ENCODE data around the gene SPCS1.

SPCS1 gene

GRCh38 chr3:52733256-52733891 lies 27.5 kb downstream of the SPCS1 start:
- no peak for DNase-seq

DNA sequence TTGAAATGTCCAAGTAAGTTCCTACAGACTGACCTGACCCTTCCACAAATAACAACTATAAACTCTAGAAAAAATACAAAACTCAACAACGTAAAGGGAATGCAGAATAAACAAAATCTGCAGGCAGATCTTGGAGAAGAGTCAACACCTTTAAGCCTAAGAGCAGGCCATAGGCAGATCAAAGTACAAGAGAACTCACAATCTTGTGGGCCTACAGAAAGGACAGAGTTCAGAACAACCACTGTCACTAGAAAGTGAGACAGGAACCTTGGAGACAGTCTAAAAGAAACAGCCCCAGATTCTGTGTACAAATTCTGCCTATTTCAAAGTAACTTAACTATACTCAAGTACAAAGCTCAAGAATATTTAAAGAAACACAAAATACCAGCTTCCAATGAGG lies 33.8 kb downstream of the SPCS1 start:
- DNase-seq, result no peak

DNA sequence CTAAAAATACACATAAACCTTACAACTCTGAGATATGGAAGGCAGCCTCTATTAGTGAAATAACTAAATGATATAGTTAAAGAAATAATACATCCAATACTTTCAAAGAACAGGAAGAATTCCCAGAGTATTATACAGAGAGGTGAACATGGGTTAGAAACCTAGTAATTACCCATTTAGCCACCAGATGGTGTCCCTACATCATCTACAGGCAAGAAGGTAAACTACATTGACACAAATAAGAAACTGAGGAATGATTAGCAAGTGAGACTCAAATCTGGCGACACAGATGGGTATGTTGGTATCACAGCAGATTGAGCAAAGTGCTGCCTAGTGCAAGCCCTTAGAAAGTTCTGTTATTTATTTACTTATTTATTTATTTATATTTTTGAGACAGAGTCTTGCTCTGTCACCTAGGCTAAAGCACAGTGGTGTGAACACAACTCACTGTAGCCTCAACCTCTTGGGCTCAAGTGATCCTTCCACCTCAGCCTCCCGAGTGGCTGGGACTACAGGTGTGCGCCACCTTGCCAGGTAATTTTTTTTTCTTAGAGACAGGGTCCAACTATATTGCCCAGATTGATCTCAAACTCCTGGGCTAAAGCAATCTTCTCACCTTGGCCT lies 36.6 kb downstream of the SPCS1 start:
- DNase-seq, result no peak

DNA sequence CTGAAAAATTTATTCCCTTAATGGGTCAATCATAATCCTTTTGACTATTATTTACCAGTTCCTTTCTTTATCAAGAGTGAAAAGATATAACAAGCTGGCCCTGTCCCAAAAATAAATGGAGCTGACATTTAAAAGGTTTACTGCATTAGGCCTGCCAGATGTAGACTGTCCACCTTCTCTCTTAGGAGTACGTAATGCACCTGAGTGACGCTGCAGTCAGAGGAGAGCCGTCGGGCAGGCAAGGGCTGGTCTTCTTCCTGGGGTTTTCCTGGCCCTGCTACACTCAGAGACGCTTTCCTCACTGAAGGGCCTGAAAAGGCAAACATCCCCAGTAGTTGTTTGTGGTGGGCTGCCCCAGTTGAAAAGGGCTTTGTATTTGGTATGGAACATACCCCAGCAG lies 37.2 kb downstream of the SPCS1 start:
- no peak for DNase-seq

DNA sequence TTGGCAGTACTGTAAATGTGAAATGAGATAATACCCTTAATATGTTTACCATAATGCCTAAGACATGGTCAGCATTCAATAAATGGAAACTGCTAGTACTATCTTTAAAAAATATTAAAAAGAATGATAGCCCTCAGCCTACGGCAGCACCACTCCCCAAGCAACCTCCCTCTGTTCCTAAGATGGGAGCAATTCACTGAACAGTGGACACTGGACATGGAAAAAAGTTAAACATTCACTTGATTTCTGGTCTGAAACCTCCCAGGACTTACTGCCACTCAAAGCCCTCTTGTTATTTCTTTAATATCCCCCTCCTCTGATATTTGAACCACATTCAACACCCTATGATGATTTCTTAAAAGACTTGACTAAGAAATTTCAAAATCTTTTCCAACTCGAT lies 37.8 kb downstream of the SPCS1 start:
- no peak for DNase-seq

DNA sequence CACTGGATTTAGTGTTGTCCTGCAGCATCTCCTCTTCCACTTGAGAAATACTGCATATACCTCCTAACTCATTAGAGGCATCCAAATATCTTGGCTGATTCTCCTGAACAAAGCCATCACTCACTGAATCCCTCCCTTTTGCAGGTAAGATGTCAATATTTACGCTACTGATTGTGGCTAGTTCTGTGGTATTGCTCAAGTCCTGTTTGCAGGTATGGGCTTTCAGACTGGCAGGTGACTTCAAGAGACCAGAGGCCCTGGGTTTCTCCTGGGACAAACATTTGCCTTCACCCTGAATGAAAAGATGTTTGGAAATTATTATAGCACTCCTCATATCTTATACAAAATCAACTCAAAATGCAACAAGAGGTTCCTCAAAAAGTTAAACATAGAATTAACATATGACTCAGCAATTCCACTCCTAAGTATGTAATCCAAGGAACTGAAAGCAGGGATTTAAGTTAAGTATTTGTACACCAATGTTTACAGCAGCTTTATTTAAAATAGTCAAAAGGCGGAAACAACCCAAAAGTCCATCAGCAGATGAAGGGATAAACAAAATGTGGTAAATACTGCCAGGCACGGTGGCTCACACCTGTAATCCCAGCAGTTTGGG lies 46.2 kb downstream of the SPCS1 start:
- DNase-seq, result no peak

- no peak for DNase-seq
These were observed 48.5 kb downstream of the SPCS1 start for GRCh38 chr3:52754373-52754772.

- no peak for DNase-seq
These were observed 50.2 kb downstream of the SPCS1 start for GRCh38 chr3:52756141-52756540.

All from activated CD4-positive, CD25-positive, alpha-beta regulatory T cell treated with anti-CD3 and anti-CD28 coated beads, Interleukin-2, amount 50 U/mL, for 72 hours (primary cell).